ENCODE measurements around the gene SMPD3. TPM values are rescaled to one million over a fixed set of nuclear protein-coding genes. Genes with fewer than 3 reads are reported as not detected.

The SMPD3 gene
- total RNA-seq, 1 experiment from 2014 or later, result 0.17 TPM

GRCh38 chr16:68488554-68488953 lies 40.2 kb upstream of the SMPD3 start:
- Histone ChIP-seq H3K9me3 (ENCODE audit: low read depth, low read length, poor library complexity, severe bottlenecking) (no peaks in the 10 kb centered on the region), H3K4me1 (ENCODE audit: insufficient read depth, low read length, poor library complexity, severe bottlenecking) (no peaks in the 10 kb centered on the region), H3K4me3 (ENCODE audit: low read depth, low read length, poor library complexity, severe bottlenecking) (no peak overlapping the region), H3K36me3 (ENCODE audit: insufficient read depth, low read length, poor library complexity, severe bottlenecking) (no peaks in the 10 kb centered on the region), H3K27me3 (replicated peaks; ENCODE audit: insufficient read depth, low read depth, low read length, poor library complexity) (no peaks in the 10 kb centered on the region), H3K27ac (ENCODE audit: low read depth, low read length, poor library complexity, severe bottlenecking) (no peak overlapping the region)
- DNase-seq (ENCODE audit: low spot score), result no peak
- BruUV-seq (replicated peaks), result no TSS peak
- TF ChIP-seq EZH2 (IDR thresholded peaks at IDR 0.05; ENCODE audit: borderline replicate concordance, low read depth, low read length, poor library complexity, severe bottlenecking), result no peak
- TF ChIP-seq, protein P1, sequence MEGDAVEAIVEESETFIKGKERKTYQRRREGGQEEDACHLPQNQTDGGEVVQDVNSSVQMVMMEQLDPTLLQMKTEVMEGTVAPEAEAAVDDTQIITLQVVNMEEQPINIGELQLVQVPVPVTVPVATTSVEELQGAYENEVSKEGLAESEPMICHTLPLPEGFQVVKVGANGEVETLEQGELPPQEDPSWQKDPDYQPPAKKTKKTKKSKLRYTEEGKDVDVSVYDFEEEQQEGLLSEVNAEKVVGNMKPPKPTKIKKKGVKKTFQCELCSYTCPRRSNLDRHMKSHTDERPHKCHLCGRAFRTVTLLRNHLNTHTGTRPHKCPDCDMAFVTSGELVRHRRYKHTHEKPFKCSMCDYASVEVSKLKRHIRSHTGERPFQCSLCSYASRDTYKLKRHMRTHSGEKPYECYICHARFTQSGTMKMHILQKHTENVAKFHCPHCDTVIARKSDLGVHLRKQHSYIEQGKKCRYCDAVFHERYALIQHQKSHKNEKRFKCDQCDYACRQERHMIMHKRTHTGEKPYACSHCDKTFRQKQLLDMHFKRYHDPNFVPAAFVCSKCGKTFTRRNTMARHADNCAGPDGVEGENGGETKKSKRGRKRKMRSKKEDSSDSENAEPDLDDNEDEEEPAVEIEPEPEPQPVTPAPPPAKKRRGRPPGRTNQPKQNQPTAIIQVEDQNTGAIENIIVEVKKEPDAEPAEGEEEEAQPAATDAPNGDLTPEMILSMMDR (conservative IDR thresholded peaks at IDR 0.05; ENCODE audit: low read depth, low read length), result no peak
- ChIA-PET POLR2A (ENCODE audit: low non-redundant PET) (no interaction called here), CTCF (no interaction called here)
- intact Hi-C loops (cut with micrococcal nuclease; ENCODE audit: unreplicated experiment), result no loop called here

DNA sequence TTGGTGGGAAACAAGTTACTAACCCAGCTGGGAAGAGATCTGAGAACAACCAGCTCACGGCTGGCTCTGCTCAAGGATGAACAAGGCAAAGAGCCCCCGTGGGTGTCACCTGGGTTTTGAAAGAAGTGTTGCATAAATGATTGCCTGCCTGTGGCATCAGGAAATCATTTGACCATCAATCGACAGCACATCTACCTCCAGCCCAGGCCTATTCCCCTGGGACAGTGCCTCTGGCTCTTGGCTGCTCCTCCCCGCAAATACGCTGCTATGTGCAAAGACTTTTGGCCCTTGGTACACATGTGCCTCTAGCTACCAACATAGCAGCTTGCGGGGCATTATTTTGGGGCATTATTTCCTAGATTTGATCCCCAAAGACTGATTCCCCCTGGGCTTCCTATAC lies 39.4 kb upstream of the SMPD3 start:
- Histone ChIP-seq H3K9me3 (ENCODE audit: low read depth, low read length, poor library complexity, severe bottlenecking) (no peaks in the 10 kb centered on the region), H3K4me3 (ENCODE audit: low read depth, low read length, poor library complexity, severe bottlenecking) (no peak overlapping the region), H3K36me3 (ENCODE audit: insufficient read depth, low read length, poor library complexity, severe bottlenecking) (no peaks in the 10 kb centered on the region), H3K27me3 (replicated peaks; ENCODE audit: insufficient read depth, low read depth, low read length, poor library complexity) (no peaks in the 10 kb centered on the region), H3K27ac (ENCODE audit: low read depth, low read length, poor library complexity, severe bottlenecking) (no peak overlapping the region), H3K4me1 (ENCODE audit: insufficient read depth, low read length, poor library complexity, severe bottlenecking) (no peaks in the 10 kb centered on the region)
- intact Hi-C loops (cut with micrococcal nuclease; ENCODE audit: unreplicated experiment), result no loop called here
- TF ChIP-seq EZH2 (IDR thresholded peaks at IDR 0.05; ENCODE audit: borderline replicate concordance, low read depth, low read length, poor library complexity, severe bottlenecking), result no peak
- TF ChIP-seq, protein P1 (conservative IDR thresholded peaks at IDR 0.05; ENCODE audit: low read depth, low read length), result no peak
- CTCF ChIA-PET, result no interaction called here
- POLR2A ChIA-PET (ENCODE audit: low non-redundant PET), result no interaction called here
- no peak for DNase-seq (ENCODE audit: low spot score)
- BruUV-seq (replicated peaks), result no TSS peak

GRCh38 chr16:68487203-68487514 lies 38.9 kb upstream of the SMPD3 start:
- POLR2A ChIA-PET (ENCODE audit: low non-redundant PET), result interaction anchor here (0.6 kb wide), 1 partner anchor 356 kb away, joined by 3 read pairs; the partner anchor contains the start of gene TANGO6
- CTCF ChIA-PET, result no interaction called here
- BruUV-seq (replicated peaks), result no TSS peak
- H3K27ac ChIP-seq (ENCODE audit: low read depth, low read length, poor library complexity, severe bottlenecking), result no peak overlapping the region
- H3K9me3 ChIP-seq (ENCODE audit: low read depth, low read length, poor library complexity, severe bottlenecking), result no peaks in the 10 kb centered on the region
- intact Hi-C loops (cut with micrococcal nuclease; ENCODE audit: unreplicated experiment), result no loop called here
- no peaks in the 10 kb centered on the region for H3K27me3 ChIP-seq (replicated peaks; ENCODE audit: insufficient read depth, low read depth, low read length, poor library complexity)
- TF ChIP-seq, protein P1 (conservative IDR thresholded peaks at IDR 0.05; ENCODE audit: low read depth, low read length), result no peak
- H3K36me3 ChIP-seq (ENCODE audit: insufficient read depth, low read length, poor library complexity, severe bottlenecking), result no peaks in the 10 kb centered on the region
- DNase-seq (ENCODE audit: low spot score), result no peak
- H3K4me1 ChIP-seq (ENCODE audit: insufficient read depth, low read length, poor library complexity, severe bottlenecking), result no peaks in the 10 kb centered on the region
- no peak overlapping the region for H3K4me3 ChIP-seq (ENCODE audit: low read depth, low read length, poor library complexity, severe bottlenecking)
